Spleen (tissue), 7 donors: ENCODE data around the gene KANSL1.

Experiments
- CTCF ChIP-seq, 11 experiments: fragments of 200-600 bp in 7 of 11; fragments of 450-650 bp in 4 of 11; sonication (generic) in 4 of 11; IDR thresholded peaks in 8 of 11; conservative IDR thresholded peaks in 3 of 11; 1 replicate in 7 of 11; 2 replicates in 4 of 11; pipeline versions ENCODE4 v1.4.0 to v1.8.0; 2016 to 2021; ENCODE audit warnings: antibody characterized with exemption in 11 of 11, inconsistent platforms in 4 of 11, mild to moderate bottlenecking in 1 of 11
- POLR2A ChIP-seq, 3 donors: fragments of 450-650 bp; IDR thresholded peaks; one replicate each; pipeline ENCODE4 v1.5.1; 2017; ENCODE audit warnings: antibody characterized with exemption in 3 of 3, mild to moderate bottlenecking in 1 of 3
- donor health status: DM: no; HTN: no; CAD: no; lungs with moderate emphysema.
- donor health status: DM: no; HTN: no; CAD: no.
- donor health status: DM: no; HTN: no; CAD: no.

GRCh38 chr17:46025060-46025459 lies 168.2 kb downstream of the KANSL1 start:
- TF ChIP-seq POLR2A (IDR thresholded peaks at IDR 0.05) (no peak), CTCF (IDR thresholded peaks at IDR 0.05 in 8 of 11, conservative IDR thresholded peaks at IDR 0.05 in 3 of 11) (no peak)
